ENCODE measurements around the gene NOS1. TPM values are rescaled to one million over a fixed set of nuclear protein-coding genes. Genes with fewer than 3 reads are reported as not detected.
"Not testable (repeated sequence)": the region's sequence is repeated elsewhere in the genome, so short reads cannot be mapped to it uniquely, and the experiment has no call there.

The NOS1 gene
- total and polyA plus RNA-seq, 2 experiments from 2014 or later, result 0.63 to 3.0 TPM

- TF ChIP-seq POLR2AphosphoS5 (IDR thresholded peaks at IDR 0.05; ENCODE audit: low read depth), result no peak
Measured at GRCh38 chr12:117370588-117370987, 9.2 kb upstream of the NOS1 start (continued).

GRCh38 chr12:117370000-117370399 lies 8.6 kb upstream of the NOS1 start:
- not testable (repeated sequence) for H3K4me3 ChIP-seq; H4K20me1 ChIP-seq (replicated peaks; ENCODE audit: insufficient read depth); H3K4me1 Mint-ChIP-seq; H3K27ac ChIP-seq (ENCODE audit: low read depth); H3K4me2 ChIP-seq; H3K4me1 ChIP-seq (ENCODE audit: insufficient read depth); H3K36me3 Mint-ChIP-seq (ENCODE audit: low read depth); H3F3A ChIP-seq (replicated peaks; ENCODE audit: low read depth); H3K27ac Mint-ChIP-seq; H3K9me2 ChIP-seq (ENCODE audit: insufficient read depth); H3K27me3 ChIP-seq (ENCODE audit: insufficient read depth); H3K27me3 Mint-ChIP-seq (ENCODE audit: insufficient read depth, low read depth, poor library complexity); H2AFZ ChIP-seq; DNase-seq (ENCODE audit: low spot score); H3K4me3 Mint-ChIP-seq; H3K36me3 ChIP-seq (ENCODE audit: insufficient read depth); ATAC-seq; H3K79me2 ChIP-seq (replicated peaks; ENCODE audit: insufficient read depth)
- H3K9me3 Mint-ChIP-seq, result peaks cover 12% of the 10 kb centered on the region

- no peak overlapping the region for H3K4me3 Mint-ChIP-seq
- Histone ChIP-seq H3K4me3 (no peak overlapping the region), H3K79me2 (replicated peaks; ENCODE audit: insufficient read depth) (no peaks in the 10 kb centered on the region), H3K27ac (ENCODE audit: low read depth) (no peak overlapping the region), H3K27me3 (ENCODE audit: insufficient read depth) (peaks cover 23% of the 10 kb centered on the region), H2AFZ (0 out of 2 replicates have a peak overlapping the region, but pooled peaks have one; percentile 60), H3K36me3 (ENCODE audit: insufficient read depth) (no peaks in the 10 kb centered on the region), H3K9me2 (ENCODE audit: insufficient read depth) (no peaks in the 10 kb centered on the region), H4K20me1 (replicated peaks; ENCODE audit: insufficient read depth) (no peaks in the 10 kb centered on the region; the same call in 1 of the 2 replicates), H3F3A (replicated peaks; ENCODE audit: low read depth) (no peaks in the 10 kb centered on the region), H3K4me2 (no peak overlapping the region), H3K4me1 (ENCODE audit: insufficient read depth) (no peaks in the 10 kb centered on the region)
- H3K9me3 Mint-ChIP-seq, result peaks cover 6% of the 10 kb centered on the region; the same call in 2 of the 3 replicates
- no peaks in the 10 kb centered on the region for H3K36me3 Mint-ChIP-seq (ENCODE audit: low read depth)
- peak; percentile 89 to 93 for TF ChIP-seq CTCF (conservative IDR thresholded peaks at IDR 0.05; ENCODE audit: low read depth in 2 of 2)
- no peak for TF ChIP-seq NANOG (IDR thresholded peaks at IDR 0.05; ENCODE audit: borderline replicate concordance)
- TF ChIP-seq CREB1 (CRISPR knock-in tag; IDR thresholded peaks at IDR 0.05; ENCODE audit: low read depth), result no peak
- H3K27me3 Mint-ChIP-seq (ENCODE audit: insufficient read depth, low read depth, poor library complexity), result peaks cover 28% of the 10 kb centered on the region
- peaks cover 9% of the 10 kb centered on the region; the same call in 2 of the 3 replicates for H3K4me1 Mint-ChIP-seq
- ATAC-seq (peak; percentile 85), DNase-seq (ENCODE audit: low spot score) (peak; percentile 92)
- H3K27ac Mint-ChIP-seq, result no peak overlapping the region
Measured at GRCh38 chr12:117367006-117367638, 5.7 kb upstream of the NOS1 start.

- Mint-ChIP-seq H3K9me3 (peaks cover 4% of the 10 kb centered on the region; the same call in 2 of the 3 replicates), H3K4me1 (peaks cover 13% of the 10 kb centered on the region), H3K27me3 (ENCODE audit: insufficient read depth, low read depth, poor library complexity) (peaks cover 41% of the 10 kb centered on the region), H3K36me3 (ENCODE audit: low read depth) (no peaks in the 10 kb centered on the region), H3K27ac (no peak overlapping the region), H3K4me3 (no peak overlapping the region)
- H3K36me3 ChIP-seq (ENCODE audit: insufficient read depth), result no peaks in the 10 kb centered on the region
- H3F3A ChIP-seq (replicated peaks; ENCODE audit: low read depth), result no peaks in the 10 kb centered on the region
- peaks cover 42% of the 10 kb centered on the region for H3K27me3 ChIP-seq (ENCODE audit: insufficient read depth)
- DNase-seq (ENCODE audit: low spot score) (no peak), ATAC-seq (no peak)
- no peak overlapping the region for H2AFZ ChIP-seq
- H3K27ac ChIP-seq (ENCODE audit: low read depth), result no peak overlapping the region
- H3K4me1 ChIP-seq (ENCODE audit: insufficient read depth), result 0 out of 2 replicates have a peak, but pooled peaks cover 4% of the 10 kb centered on the region
- no peaks in the 10 kb centered on the region for H3K79me2 ChIP-seq (replicated peaks; ENCODE audit: insufficient read depth)
- no peak overlapping the region for H3K4me3 ChIP-seq
- H3K4me2 ChIP-seq, result no peak overlapping the region
- H4K20me1 ChIP-seq (replicated peaks; ENCODE audit: insufficient read depth), result no peaks in the 10 kb centered on the region; the same call in 1 of the 2 replicates
- no peaks in the 10 kb centered on the region for H3K9me2 ChIP-seq (ENCODE audit: insufficient read depth)
- TF ChIP-seq EZH2 (IDR thresholded peaks at IDR 0.05; ENCODE audit: low read depth, unreplicated experiment) (no peak), CREB1 (CRISPR knock-in tag; IDR thresholded peaks at IDR 0.05; ENCODE audit: low read depth) (no peak), CTCF (conservative IDR thresholded peaks at IDR 0.05; ENCODE audit: low read depth in 2 of 2) (no peak), ETS1 (IDR thresholded peaks at IDR 0.05) (no peak), POLR2AphosphoS5 (IDR thresholded peaks at IDR 0.05; ENCODE audit: low read depth) (no peak), ZNF331 (CRISPR knock-in tag; IDR thresholded peaks at IDR 0.05; ENCODE audit: low read depth) (no peak), ZNF114 (CRISPR knock-in tag; IDR thresholded peaks at IDR 0.05) (no peak)
Measured at GRCh38 chr12:117365049-117365616, 3.7 kb upstream of the NOS1 start.
